GM12878 (cell line): ENCODE data around the gene KDELR1. TPM values are rescaled to one million over a fixed set of nuclear protein-coding genes. Genes with fewer than 3 reads are reported as not detected.

Experiments used
- ATAC-seq: fragments of 200-7000 bp; cut with Tn5 transposase; 3 replicates; pipeline ENCODE4 v1.9.1; 2020; ENCODE audit warnings: mild to moderate bottlenecking, moderate library complexity
- BruUV-seq: library from RNA; stranded (reverse); fragments of 400-500 nt; replicated peaks from 2 replicates; lab custom pipeline; 2021; lab: Mats Ljungman, UMichigan
- CTCF ChIA-PET: fragments of 300-600 bp; sonication (Branson Sonifier 250); formaldehyde crosslinking; extraction: SDS; loops from one replicate; lab custom pipeline; 2021; ENCODE audit warnings: inconsistent platforms; lab: Yijun Ruan, JAX
- POLR2A ChIA-PET: fragments of 350-600 bp; formaldehyde crosslinking; extraction: SDS; loops from one replicate; lab custom pipeline; 2021; ENCODE audit warnings: inconsistent platforms; lab: Charles Lee
- RAD21 ChIA-PET: fragments of 300-600 bp; sonication (Branson Sonifier 250); formaldehyde crosslinking; loops from one replicate; lab custom pipeline; 2023; ENCODE audit warnings: antibody characterized with exemption; ENCODE audit not compliant: unreplicated experiment; lab: Charles Lee
- SMC1A ChIA-PET: fragments of 300-600 bp; sonication (Branson Sonifier 250); formaldehyde crosslinking; loops from one replicate; lab custom pipeline; 2023; ENCODE audit not compliant: unreplicated experiment, uncharacterized antibody; lab: Charles Lee
- DNase-seq: peaks from one replicate; pipeline ENCODE4 v3.0.0-alpha.2; 2011; ENCODE audit warnings: low read depth, low spot score
- FAIRE-seq: peaks from 3 replicates; lab custom pipeline; 2011; peaks lifted over from hg19 to GRCh38; lab: Jason Lieb, UNC
- H2AFZ ChIP-seq: 2 replicates; pipeline ENCODE4 v1.6.0; 2011; ENCODE audit warnings: low read depth, low read length, control low read depth; ENCODE audit not compliant: control insufficient read depth
- H3K27ac ChIP-seq: 2 replicates; pipeline ENCODE4 v1.5.1; 2011; ENCODE audit warnings: control low read depth; ENCODE audit not compliant: control insufficient read depth, insufficient read depth
- H3K27me3 ChIP-seq, 2 experiments: replicated peaks in 1 of 2; 2 replicates each; pipeline versions ENCODE4 v1.6.0 to v1.6.1; 2011; ENCODE audit warnings: low read length in 1 of 2; ENCODE audit not compliant: control insufficient read depth in 2 of 2, insufficient read depth in 2 of 2
- H3K36me3 ChIP-seq, 2 experiments: 2 replicates each; pipeline ENCODE4 v1.5.1; 2011; ENCODE audit warnings: low read length in 1 of 2; ENCODE audit not compliant: control insufficient read depth in 2 of 2, insufficient read depth in 2 of 2
- H3K4me1 ChIP-seq: 2 replicates; pipeline ENCODE4 v1.6.1; 2011; ENCODE audit warnings: mild to moderate bottlenecking, low read length, moderate library complexity, mixed read lengths; ENCODE audit not compliant: control insufficient read depth, insufficient read depth
- H3K4me2 ChIP-seq: 2 replicates; pipeline ENCODE4 v1.6.0; 2011; ENCODE audit warnings: control low read depth; ENCODE audit not compliant: control insufficient read depth, insufficient read depth
- H3K4me3 ChIP-seq: fragments of 200-600 bp; sonication (generic); 2 replicates; pipeline ENCODE4 v1.5.1; 2016
- H3K79me2 ChIP-seq: 2 replicates; pipeline ENCODE4 v1.6.0; 2011; ENCODE audit warnings: low read length; ENCODE audit not compliant: control insufficient read depth, insufficient read depth
- H3K9ac ChIP-seq: 2 replicates; pipeline ENCODE4 v1.8.0; 2011; ENCODE audit warnings: low read length, control low read depth, mixed read lengths; ENCODE audit not compliant: control insufficient read depth, insufficient read depth
- H3K9me3 ChIP-seq: replicated peaks from 3 replicates; pipeline ENCODE4 v1.5.1; 2011; ENCODE audit warnings: mild to moderate bottlenecking, low read length; ENCODE audit not compliant: control insufficient read depth, insufficient read depth
- H4K20me1 ChIP-seq: 2 replicates; pipeline ENCODE4 v1.6.0; 2011; ENCODE audit not compliant: control insufficient read depth, insufficient read depth
- CTCF ChIP-seq, 3 experiments: IDR thresholded peaks in 2 of 3; conservative IDR thresholded peaks in 1 of 3; 2 replicates each; pipeline ENCODE4 v1.5.1; 2011; ENCODE audit warnings: low read depth in 3 of 3, low read length in 3 of 3, mild to moderate bottlenecking in 3 of 3, control low read depth in 2 of 3, moderate library complexity in 2 of 3, inconsistent platforms in 1 of 3, mixed read lengths in 1 of 3; ENCODE audit not compliant: control insufficient read depth in 2 of 3, insufficient read depth in 1 of 3; ENCODE audit errors: extremely low read depth in 1 of 3
- HDGF ChIP-seq: fragments of 450-650 bp; IDR thresholded peaks from 2 replicates; pipeline ENCODE4 v1.6.1; 2016; ENCODE audit warnings: antibody characterized with exemption
- IKZF2 ChIP-seq, 2 experiments: fragments of 450-650 bp; IDR thresholded peaks; 2 replicates each; pipeline ENCODE4 v1.6.1; 2017; ENCODE audit warnings: mild to moderate bottlenecking in 2 of 2, moderate library complexity in 2 of 2
- PBX3 ChIP-seq: IDR thresholded peaks from 2 replicates; pipeline ENCODE4 v1.6.1; 2011; ENCODE audit warnings: mild to moderate bottlenecking, low read depth, low read length, moderate library complexity; ENCODE audit not compliant: insufficient replicate concordance
- RUNX3 ChIP-seq: IDR thresholded peaks from 2 replicates; pipeline ENCODE4 v1.6.1; 2012; ENCODE audit warnings: low read length, inconsistent platforms
- WGBS: methylation state at CpG from one replicate; pipeline ENCODE4 v1.1.6; 2016; ENCODE audit warnings: low lambda C conversion rate; ENCODE audit not compliant: insufficient replicate concordance, insufficient coverage; ENCODE audit errors: missing lambda C conversion rate; 5-methylcytosine and 5-hydroxymethylcytosine counted together
- in situ Hi-C: fragments of 300-500 bp; cut with MboI; formaldehyde crosslinking; loops from 9 replicates; pipeline ENCODE4 v1.14.3; 2018; ENCODE audit warnings: mixed read lengths
- intact Hi-C: fragments of 100-400 bp; cut with micrococcal nuclease; formaldehyde crosslinking; loops from one replicate; pipeline ENCODE4 v1.14.2; 2022; ENCODE audit not compliant: unreplicated experiment
- polyA plus RNA-seq, 11 experiments: library from polyadenylated mRNA; depleted of rRNA in 4 of 11; unstranded in 6 of 11; stranded (reverse) in 5 of 11; fragments of >200 nt; fragmentation: Nextera tagmentation in 4 of 11; fragmentation: Illumina TruSeq in 1 of 11; extraction: Ambion mirVana in 4 of 11; extraction: Trizol in 1 of 11; gene quantifications; 1 replicate in 1 of 11; 2 replicates in 10 of 11; pipeline versions ENCODE4 v1.2.1 to v1.2.3, GENCODE V29; 2011 to 2016; ENCODE audit warnings: inconsistent platforms in 2 of 11, missing spikeins in 2 of 11, low read depth in 1 of 11
- total RNA-seq, 4 experiments: library from RNA; depleted of rRNA in 3 of 4; stranded (reverse); fragments of >200 nt in 3 of 4; fragmentation: Illumina TruSeq in 1 of 4; extraction: Trizol in 1 of 4; gene quantifications; 2 replicates each; pipeline versions ENCODE4 v1.2.1 to v1.2.3, GENCODE V29; 2013 to 2021
- TF ChIP-seq, protein P1 (sequence below): fragments of 450-650 bp; IDR thresholded peaks from 2 replicates; pipeline ENCODE4 v1.6.1; 2016; ENCODE audit warnings: mild to moderate bottlenecking

KDELR1 gene
- total and polyA plus RNA-seq, 10 of the 15 experiments (the other 5 are each of a cell fraction or from before 2014, with no cell fraction given): 2.3 to 71.0 (median 45.2) TPM

- DNase-seq: no peak
- in situ Hi-C loops: no loop called here
- ChIA-PET SMC1A (interaction anchor here (1.7 kb wide), 1 partner anchor 27 kb away, joined by 5 read pairs; the partner anchor contains the start of gene KDELR1), POLR2A (interaction anchor here (0.8 to 1.8 kb wide), 4 partner anchors 14 to 28 kb away, joined by 3 to 11 read pairs (median 3); partner anchors contain the start of gene GRWD1), CTCF (interaction anchor here (0.6 to 1.1 kb wide), 3 partner anchors 10 to 71 kb away, joined by 3 to 4 read pairs (median 3); partner anchors contain the start of gene KDELR1), RAD21 (interaction anchor here (1.0 kb wide), 1 partner anchor 27 kb away, joined by 3 read pairs; no protein-coding TSS in a partner anchor)
- H3K4me3 ChIP-seq: no peak overlapping the region
- TF ChIP-seq IKZF2 (IDR thresholded peaks at IDR 0.05): no peak; a peak in 1 of 4 replicates
- peak; percentile 14 for TF ChIP-seq PBX3
- TF ChIP-seq RUNX3: peak; percentile 42; the same call in 1 of the 2 replicates
- peak; percentile 5 to 17 (median 16); a peak in 2 of 6 replicates for TF ChIP-seq CTCF (IDR thresholded peaks at IDR 0.05 in 2 of 3, conservative IDR thresholded peaks at IDR 0.05 in 1 of 3; ENCODE audit: control insufficient read depth in 2 of 3, extremely low read depth in 1 of 3, insufficient read depth in 1 of 3, low read depth in 3 of 3, low read length in 3 of 3)
- peak; percentile 23; the same call in 1 of the 2 replicates for TF ChIP-seq HDGF
- TF ChIP-seq, protein P1, sequence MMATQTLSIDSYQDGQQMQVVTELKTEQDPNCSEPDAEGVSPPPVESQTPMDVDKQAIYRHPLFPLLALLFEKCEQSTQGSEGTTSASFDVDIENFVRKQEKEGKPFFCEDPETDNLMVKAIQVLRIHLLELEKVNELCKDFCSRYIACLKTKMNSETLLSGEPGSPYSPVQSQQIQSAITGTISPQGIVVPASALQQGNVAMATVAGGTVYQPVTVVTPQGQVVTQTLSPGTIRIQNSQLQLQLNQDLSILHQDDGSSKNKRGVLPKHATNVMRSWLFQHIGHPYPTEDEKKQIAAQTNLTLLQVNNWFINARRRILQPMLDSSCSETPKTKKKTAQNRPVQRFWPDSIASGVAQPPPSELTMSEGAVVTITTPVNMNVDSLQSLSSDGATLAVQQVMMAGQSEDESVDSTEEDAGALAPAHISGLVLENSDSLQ: peak; percentile 28; the same call in 1 of the 2 replicates
- no peaks in the 10 kb centered on the region for H4K20me1 ChIP-seq
- no peaks in the 10 kb centered on the region; a peak in 1 of 4 replicates for H3K27me3 ChIP-seq
- intact Hi-C loops: no loop called here
- BruUV-seq: no TSS peak
- H3K4me1 ChIP-seq: peaks cover 8% of the 10 kb centered on the region
- peak; percentile 42 for ATAC-seq
- FAIRE-seq: no peak
- no peaks in the 10 kb centered on the region for H3K9me3 ChIP-seq
- H2AFZ ChIP-seq: peak overlapping the region; percentile 88
- 0 out of 2 replicates have a peak overlapping the region, but pooled peaks have one; percentile 1 for H3K9ac ChIP-seq
- no peaks in the 10 kb centered on the region for H3K36me3 ChIP-seq
- no peak overlapping the region for H3K27ac ChIP-seq
- H3K79me2 ChIP-seq: no peaks in the 10 kb centered on the region
- peak overlapping the region; percentile 39 for H3K4me2 ChIP-seq
- 57% methylated on average over 6 of the region's 6 CpGs for WGBS
Observed at GRCh38 chr19:48418317-48419064, 27.1 kb upstream of the KDELR1 start.
